IPS-NIHi7 (cell line): ENCODE data around the gene KRTDAP.

Experiments
- DNase-seq: peaks from one replicate; pipeline ENCODE4 v3.0.0; 2012; ENCODE audit warnings: mixed read lengths; ENCODE audit errors: extremely low spot score

The KRTDAP gene

GRCh38 chr19:35454663-35455062, 35.6 kb downstream of the KRTDAP start:
- no peak for DNase-seq

DNA sequence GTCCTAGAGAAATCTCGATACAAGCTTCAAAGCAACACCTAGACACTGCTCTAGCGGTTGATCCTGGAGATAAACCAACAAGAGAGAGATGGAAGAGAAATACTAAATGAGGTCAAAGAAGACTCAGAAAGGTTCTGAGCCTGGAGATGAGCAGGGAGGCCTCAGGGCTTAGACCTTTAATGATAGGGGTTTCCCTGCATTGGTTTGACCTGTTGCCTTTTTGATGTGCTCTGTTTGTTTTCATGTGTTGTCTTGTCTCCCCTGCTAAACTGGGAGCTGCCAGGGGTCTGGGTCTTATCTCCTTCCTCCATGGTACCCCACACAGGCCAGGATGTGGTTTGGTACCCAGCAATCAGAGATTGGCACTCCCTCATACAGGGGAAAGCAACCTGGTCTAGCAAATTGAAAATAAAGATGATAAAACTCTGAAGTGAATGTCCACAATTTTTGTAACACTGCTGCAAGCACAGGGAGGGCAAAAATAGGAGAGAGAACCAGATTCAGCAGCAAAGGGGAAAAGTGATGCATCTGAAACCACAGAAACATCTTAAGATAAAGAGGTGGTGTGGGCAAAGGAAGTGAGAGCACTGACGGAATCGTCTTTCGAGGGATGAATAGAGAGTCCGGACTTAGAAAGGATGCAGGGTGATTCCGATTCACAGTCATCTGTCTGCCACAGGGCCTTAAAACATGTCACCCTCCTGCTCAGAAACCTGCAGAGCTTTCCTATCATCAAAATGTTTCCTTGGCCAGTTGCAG, 38.7 kb downstream of the KRTDAP start:
- DNase-seq, result no peak

DNA sequence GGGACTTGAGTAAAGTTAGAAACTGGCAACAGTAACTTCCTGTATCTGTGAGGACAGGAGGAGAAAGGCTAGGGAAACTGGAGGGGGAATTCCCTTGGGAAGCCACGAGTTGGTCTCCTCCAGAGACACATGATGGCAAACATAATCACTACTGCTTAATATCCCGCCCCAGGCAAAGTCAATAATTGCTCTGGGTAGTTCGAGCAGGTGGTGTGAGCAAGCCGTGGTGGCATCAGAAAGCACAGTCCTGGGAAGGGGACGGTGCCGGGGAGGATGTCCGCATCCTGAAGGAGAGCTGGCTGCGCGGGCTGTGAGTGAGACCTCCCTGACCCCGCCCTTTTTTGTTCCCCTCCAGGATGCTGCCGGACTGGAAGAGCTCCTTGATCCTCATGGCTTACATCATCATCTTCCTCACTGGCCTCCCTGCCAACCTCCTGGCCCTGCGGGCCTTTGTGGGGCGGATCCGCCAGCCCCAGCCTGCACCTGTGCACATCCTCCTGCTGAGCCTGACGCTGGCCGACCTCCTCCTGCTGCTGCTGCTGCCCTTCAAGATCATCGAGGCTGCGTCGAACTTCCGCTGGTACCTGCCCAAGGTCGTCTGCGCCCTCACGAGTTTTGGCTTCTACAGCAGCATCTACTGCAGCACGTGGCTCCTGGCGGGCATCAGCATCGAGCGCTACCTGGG, 40.8 kb downstream of the KRTDAP start:
- DNase-seq, result no peak

DNA sequence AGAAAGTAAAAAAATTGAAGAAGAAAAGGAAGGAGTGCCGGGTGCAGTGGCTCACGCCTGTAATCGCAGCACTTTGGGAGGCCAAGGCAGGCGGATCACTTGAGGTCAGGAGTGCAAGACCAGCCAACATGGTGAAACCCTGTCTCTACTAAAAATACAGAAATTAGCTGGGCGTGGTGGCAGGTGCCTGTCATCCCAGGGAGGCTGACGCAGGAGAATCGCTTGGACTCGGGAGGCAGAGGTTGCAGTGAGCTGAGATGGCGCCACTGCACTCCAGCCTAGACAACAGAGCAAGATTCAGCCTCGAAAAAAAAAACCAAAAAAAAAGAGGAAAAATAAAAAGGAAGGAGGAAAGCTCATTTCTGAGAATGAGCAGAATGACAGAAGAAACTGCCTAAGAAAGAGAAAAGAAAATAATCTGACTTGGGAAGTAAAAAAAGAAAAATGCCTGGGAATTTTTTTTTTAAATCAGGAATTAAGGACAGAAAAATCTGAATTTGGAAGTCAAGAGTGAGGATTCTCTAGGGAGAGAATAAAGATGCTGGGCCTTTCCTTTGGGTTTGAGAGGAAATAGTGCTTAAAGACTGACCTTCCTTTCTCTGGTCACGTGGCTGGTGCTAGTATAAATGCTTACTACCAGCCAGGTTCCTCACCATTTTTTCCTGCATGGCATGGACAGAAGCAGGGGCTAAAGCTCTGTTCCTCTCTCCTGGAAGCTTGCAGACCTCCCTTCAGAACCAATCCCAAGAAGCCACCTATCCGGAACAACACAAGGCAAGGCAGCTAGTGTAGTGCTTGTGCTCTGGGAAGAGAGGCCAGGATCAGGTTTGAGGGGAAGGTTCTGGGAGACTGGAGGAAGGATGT, 42.4 kb downstream of the KRTDAP start, which contains the start of gene FFAR2:
FFAR2 (plus strand) TSS at position 652 of the 864 bp plus-strand sequence. CDS start 1,458 bp downstream, outside the sequence.
- no peak for DNase-seq

DNA sequence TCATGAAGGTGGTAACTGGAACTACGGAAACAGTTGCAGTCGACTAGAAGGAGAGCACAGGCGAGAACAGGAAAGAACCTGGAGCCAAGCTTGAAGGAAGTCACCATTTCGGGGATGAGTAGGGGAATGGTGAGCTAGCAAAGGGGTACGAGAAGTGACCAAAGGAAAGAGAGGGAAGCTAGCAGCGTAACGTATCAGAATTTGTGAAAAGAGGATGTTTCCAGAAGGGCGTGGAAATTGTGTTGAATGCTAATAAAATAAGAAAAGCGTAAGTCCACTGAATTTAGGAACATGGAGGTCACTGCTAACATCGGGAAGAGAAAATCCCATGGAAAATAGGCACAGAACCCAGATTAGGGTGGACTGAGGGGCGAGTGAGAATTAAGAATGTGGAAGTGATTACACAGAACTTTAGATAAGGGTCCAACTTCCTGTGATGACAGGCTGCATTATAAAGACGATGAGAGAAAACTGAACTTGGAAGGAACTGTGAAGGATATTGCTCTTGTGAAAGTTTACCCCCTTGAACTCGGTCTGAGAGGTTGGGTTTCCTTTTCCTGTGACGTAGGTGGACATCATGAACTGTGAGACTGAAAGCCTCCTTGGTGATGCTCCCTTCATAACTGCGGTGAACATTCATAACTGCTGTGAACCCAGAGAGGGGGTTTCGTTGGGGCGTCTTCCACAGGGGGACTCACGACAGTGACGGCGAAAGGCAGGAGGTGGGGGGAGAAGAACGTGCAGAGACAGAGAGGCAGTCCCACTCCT, 44.3 kb downstream of the KRTDAP start:
- DNase-seq, result no peak

DNA sequence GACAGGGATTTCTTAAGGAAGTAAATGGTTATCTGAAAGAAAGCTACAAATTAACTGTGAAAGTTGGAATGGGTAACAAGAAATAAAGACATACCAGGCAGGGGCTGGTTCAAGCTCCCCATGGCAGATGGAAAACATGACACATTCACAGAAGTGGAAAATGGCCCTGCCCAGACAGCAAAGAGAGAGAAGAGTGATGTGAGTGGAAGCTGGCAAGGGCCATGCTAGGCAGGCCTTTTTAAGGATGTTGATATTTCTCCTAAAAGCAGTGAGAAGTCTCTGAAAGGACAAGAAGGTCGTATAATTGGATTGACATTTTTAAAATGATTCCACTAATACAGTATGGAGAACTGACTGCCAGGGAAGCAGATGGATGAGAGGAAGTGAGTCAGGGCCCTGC, 45.5 kb downstream of the KRTDAP start:
- DNase-seq, result no peak

GRCh38 chr19:35442091-35442490, 48.2 kb downstream of the KRTDAP start:
- DNase-seq, result no peak

DNA sequence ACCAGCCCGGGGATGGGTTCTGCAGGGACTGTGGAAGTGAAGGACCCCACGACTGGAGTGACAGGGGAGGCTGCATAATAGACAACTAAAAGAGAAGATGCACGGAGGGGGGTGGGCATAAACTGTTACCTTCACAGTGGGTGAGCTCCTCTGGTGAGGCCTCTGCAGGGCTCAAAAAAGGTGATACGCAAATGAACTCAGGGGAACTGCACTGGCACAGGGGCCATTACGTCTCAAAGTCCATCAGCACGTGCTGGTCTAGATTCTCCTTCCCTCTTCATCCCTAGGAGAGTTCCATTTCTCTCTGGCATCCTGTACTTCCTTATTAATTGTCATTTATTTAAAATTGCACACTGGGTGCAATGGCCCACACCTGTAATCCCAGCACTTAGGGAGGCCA, 50.3 kb downstream of the KRTDAP start:
- DNase-seq, result no peak

DNA sequence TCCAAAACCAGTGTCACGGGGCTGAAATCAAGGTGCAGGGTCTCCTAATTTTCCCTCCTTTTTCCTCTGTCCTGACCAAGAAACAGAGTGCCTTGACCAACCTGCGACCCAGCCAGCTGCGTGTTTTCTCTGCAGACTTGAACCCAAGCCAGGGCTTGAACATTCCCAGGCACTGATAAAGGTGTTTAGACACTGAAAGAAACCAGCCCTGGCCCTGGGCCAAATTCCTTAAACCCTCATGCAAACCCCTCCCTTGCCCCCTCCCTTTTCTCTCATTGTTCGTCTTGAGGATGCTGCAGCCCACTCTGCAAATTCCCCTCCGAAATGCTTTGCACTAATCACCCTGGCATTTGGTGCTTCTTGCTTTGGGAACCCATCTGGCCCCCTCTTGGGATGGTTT, 51.7 kb downstream of the KRTDAP start:
- no peak for DNase-seq

- DNase-seq, result no peak
Observed at GRCh38 chr19:35438096-35438495, 52.2 kb downstream of the KRTDAP start.

DNA sequence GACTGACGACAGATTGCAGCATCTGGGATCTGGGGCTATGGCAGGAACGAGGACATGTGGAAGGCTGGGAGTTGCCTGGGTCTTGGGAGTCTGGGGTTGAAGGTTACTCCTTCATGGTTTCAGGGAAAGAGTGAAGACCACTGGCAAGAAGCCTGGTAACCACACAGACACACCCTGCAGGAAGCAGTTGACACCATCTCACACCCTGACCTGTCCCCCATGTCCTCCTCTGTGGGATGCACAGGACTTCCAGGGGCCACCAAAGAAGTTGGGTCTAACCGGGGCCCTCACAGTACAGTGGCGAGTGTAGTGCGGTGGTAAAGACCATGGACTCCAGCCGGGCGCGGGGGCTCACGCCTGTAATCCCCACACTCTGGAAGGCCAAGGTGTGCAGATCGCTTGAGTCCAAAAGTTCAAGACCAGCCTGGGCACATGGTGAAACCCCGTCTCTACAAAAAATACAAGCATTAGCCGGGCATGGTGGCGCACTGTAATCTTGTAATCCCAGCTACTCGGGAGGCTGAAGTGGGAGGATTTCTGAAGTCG, 52.8 kb downstream of the KRTDAP start:
- DNase-seq, result no peak
